Ovary (tissue), 3 donors: ENCODE measurements around the gene PKP1.

Source experiments
- CTCF ChIP-seq, 3 donors: fragments of 450-650 bp in 2 of 3; fragments of 200-600 bp in 1 of 3; IDR thresholded peaks; one replicate each; pipeline versions ENCODE4 v1.5.1 to v1.8.0; 2016 to 2022; ENCODE audit warnings: antibody characterized with exemption in 3 of 3, mild to moderate bottlenecking in 1 of 3
- EP300 ChIP-seq: sonication (generic); formaldehyde crosslinking; IDR thresholded peaks from one replicate; pipeline ENCODE4 v1.6.1; 2017; ENCODE audit warnings: antibody characterized with exemption
- donor health status: DM: no; HTN: no; CAD: no.

GRCh38 chr1:201310251-201310985, 27.1 kb downstream of the PKP1 start:
- TF ChIP-seq CTCF (IDR thresholded peaks at IDR 0.05) = no peak
- TF ChIP-seq EP300 = no peak
